Measurements from ENCODE around the gene NXPE3.
"Not testable (repeated sequence)": the region's sequence is repeated elsewhere in the genome, so short reads cannot be mapped to it uniquely, and the experiment has no call there.

NXPE3 gene

GRCh38 chr3:101852983-101853840 is 74.2 kb downstream of the NXPE3 start:
- FAIRE-seq = no peak

GRCh38 chr3:101853982-101854381 is 75.0 kb downstream of the NXPE3 start:
- FAIRE-seq = no peak

DNA sequence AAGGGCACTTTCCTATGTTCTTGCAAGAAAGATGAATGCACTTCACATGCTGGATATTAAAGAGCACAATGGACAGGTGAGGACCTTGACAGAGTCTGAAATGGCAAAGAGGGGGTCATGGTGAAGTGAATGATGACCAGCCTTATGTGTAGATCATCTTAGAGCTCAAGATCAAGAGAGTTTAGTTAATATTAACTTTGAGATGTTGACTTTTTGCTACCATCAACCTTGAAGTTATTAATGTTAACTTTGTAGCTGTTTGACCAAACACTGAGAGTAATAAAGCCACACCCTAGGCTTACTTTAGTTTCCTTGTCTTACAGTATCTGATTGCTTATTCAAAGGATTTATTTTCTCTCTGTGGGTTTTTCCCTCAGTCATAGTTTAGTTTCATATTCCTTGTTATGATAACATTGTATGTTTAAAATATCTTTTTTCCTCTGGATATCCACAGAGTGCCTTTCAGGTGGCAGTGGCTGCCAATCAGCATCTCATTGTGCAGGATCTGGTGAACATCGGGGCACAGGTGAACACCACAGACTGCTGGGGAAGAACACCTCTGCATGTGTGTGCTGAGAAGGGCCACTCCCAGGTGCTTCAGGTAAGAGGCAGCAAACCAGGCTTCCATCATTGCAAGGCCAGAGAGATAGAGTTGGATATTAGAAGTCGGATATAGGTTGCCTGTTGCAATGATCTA is 75.7 kb downstream of the NXPE3 start:
- no peak for FAIRE-seq

DNA sequence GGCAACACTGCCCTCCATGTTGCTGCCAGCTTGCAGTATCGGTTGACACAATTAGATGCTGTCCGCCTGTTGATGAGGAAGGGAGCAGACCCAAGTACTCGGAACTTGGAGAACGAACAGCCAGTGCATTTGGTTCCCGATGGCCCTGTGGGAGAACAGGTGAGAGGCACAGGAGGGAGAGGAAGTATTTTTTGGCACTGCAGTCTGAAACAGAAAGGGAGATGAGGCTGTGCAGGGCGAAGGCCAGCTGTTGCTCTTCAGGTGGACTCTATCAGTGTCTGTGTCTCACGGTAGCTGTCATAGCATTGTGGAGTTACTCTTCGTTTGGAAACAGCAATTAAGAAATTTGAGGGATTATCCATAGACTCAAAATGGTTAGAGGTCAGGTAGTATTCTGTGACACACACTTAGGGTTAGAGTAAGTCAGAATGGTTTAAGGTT is 78.3 kb downstream of the NXPE3 start:
- no peak for FAIRE-seq

- no peak for FAIRE-seq
Observed at GRCh38 chr3:101858464-101859030, 79.5 kb downstream of the NXPE3 start.

- no peak for FAIRE-seq
Observed at GRCh38 chr3:101859882-101860448, 81.0 kb downstream of the NXPE3 start.

- FAIRE-seq = no peak
Observed at GRCh38 chr3:101861212-101861788, 82.3 kb downstream of the NXPE3 start.

- FAIRE-seq = no peak
Observed at GRCh38 chr3:101861789-101862415, 82.9 kb downstream of the NXPE3 start.

DNA sequence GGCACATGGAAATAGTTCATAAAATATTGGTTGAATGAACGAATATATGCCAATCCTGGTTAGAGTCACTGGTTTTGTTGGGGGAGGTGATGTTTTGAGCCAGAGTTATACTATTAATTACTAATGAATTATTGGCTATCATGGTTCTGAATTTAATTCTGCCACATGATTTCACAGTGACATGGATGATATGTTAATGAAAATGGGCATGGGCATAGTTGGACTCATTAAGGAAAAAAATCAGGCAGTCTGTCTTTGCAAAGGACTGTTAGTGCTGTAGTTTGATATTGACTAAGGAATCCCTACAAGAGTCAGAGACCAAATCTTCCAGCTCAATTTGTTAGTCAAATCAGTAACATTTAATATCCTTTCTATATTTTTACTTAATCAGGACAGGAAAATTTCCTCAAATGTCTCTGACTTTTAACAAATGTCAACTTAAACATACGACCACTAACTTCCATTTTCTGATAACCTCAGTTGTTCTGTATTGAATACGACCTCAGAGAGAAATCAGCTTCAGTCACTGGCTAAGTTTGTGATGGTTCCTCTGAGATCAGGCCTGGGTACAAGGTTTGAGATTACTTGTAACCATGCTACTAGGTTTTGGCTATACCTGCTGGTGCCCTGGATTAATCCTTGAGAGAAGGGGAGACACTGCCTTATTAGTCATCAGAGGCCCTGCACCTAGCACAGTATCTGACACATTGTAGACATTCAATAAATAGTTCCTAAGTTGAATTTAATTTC is 83.6 kb downstream of the NXPE3 start:
- FAIRE-seq = no peak

- FAIRE-seq = not testable (repeated sequence)
Observed at GRCh38 chr3:101864926-101865325, 85.9 kb downstream of the NXPE3 start.

- no peak for FAIRE-seq
Observed at GRCh38 chr3:101865751-101866509, 86.9 kb downstream of the NXPE3 start.

- no peak for FAIRE-seq
Observed at GRCh38 chr3:101867511-101867910, 88.5 kb downstream of the NXPE3 start.

DNA sequence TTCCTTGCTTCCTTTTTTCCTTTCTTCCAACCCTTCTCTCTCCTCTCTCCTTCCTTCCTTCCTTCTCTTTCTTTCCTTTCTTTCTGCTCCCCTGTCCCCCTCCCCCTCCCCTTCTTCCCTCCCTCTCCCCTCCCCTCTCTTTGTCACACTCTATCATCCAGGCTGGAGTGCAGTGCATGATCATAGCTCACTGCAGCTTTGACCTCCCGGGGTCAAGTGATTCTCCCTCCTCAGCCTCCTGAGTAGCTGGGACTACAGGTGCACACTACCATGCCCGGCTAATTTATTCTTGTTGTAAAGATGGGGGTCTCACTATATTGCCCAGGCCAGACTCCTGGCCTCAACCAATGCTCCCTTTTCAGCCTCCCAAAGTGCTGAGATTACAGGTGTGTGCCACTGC is 89.0 kb downstream of the NXPE3 start:
- FAIRE-seq = no peak

GRCh38 chr3:101868534-101869464 is 89.8 kb downstream of the NXPE3 start:
- no peak for FAIRE-seq

DNA sequence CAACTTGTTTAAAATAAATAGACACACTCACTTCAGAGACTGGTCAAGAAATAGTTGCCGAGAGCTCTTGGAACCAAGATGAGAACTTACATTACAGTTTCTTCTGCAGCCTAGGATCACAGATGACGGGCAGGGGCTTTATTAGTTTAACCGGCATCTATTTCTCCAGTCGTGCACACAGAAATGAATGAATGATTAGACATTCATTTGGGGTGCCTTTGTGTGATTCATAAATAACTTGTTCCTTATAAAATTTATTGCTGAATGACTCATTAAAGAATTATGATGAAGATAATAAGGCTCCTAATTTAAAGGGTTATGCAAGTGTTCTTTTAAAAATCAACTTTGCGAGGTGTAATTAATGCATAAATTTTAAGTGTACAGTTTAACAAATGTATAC is 91.1 kb downstream of the NXPE3 start:
- no peak for FAIRE-seq

DNA sequence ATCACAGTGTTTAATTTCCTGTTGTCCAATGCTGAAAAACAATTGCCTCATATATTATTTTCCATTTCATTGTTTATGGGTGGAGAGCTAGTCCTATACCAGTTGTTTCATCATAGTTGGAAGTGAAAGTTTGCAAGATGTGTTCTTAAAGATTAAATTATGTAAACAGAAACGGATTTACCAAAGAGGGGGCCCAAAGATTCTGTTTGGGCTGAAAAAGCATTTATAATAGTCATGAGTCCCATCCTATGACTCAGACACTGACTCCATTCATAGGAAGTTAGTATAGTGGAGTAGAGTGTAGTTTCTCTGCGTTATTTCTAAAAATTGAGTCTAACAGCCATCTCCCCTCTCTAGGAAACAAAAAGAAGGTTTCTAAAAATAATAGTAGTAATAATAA is 94.6 kb downstream of the NXPE3 start:
- FAIRE-seq = no peak

DNA sequence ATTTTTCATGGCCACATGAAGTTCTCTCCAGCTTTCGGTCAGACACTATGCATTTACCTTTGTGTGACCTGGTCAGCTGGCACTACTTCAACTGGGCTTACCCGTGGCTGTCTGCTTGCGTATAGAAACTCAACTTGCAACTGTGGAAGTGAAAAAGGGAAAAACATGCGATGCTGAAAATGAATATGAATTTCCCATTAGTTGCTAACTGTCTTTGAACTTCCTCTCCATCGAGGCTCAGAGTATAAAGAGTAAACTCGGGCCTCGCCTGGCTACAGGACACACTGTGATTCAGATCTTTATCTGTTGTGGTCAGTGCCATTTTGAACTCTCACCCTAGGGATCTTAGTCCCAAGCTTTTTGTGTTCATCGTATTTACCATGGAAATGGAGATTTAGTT is 97.1 kb downstream of the NXPE3 start:
- no peak for FAIRE-seq
